Renal cortex interstitium (tissue), 11 donors: ENCODE data around the gene DNAJC13. TPM values are rescaled to one million over a fixed set of nuclear protein-coding genes. Genes with fewer than 3 reads are reported as not detected.

ENCODE experiments used
- DNase-seq, 11 donors: peaks; one replicate each; pipeline ENCODE4 v3.0.0-alpha.2; 2013; ENCODE audit warnings: low read depth in 9 of 11, low spot score in 4 of 11; ENCODE audit errors: extremely low read depth in 1 of 11
- polyA plus RNA-seq, 3 donors: library from polyadenylated mRNA; unstranded; fragments of 120-200 nt; gene quantifications; one replicate each; pipeline ENCODE4 v1.2.1, GENCODE V29; 2013; ENCODE audit not compliant: insufficient read length in 3 of 3

DNAJC13 gene
- polyA plus RNA-seq, 3 donors: 44.2 to 50.0 (median 49.6) TPM

GRCh38 chr3:132399054-132399929, 18.0 kb upstream of the DNAJC13 start:
- DNase-seq: peak in 5 of 11 donors; percentile 13 to 38 (median 35)

GRCh38 chr3:132401255-132401654, 16.0 kb upstream of the DNAJC13 start:
- no peak for DNase-seq

GRCh38 chr3:132404276-132404675, 13.0 kb upstream of the DNAJC13 start:
- DNase-seq: no peak

GRCh38 chr3:132405188-132405587, 12.1 kb upstream of the DNAJC13 start:
- peak in 2 of 11 donors; percentile 6 to 12 for DNase-seq

GRCh38 chr3:132405609-132406299, 11.5 kb upstream of the DNAJC13 start:
- DNase-seq: no peak

GRCh38 chr3:132406587-132406986, 10.7 kb upstream of the DNAJC13 start:
- DNase-seq: no peak

GRCh38 chr3:132407025-132407424, 10.3 kb upstream of the DNAJC13 start:
- no peak for DNase-seq

GRCh38 chr3:132414841-132415240, 2.5 kb upstream of the DNAJC13 start:
- DNase-seq: no peak

- no peak for DNase-seq
These were observed 1.1 kb upstream of the DNAJC13 start for GRCh38 chr3:132416161-132416560.

GRCh38 chr3:132417695-132418411, 551 bp downstream of the DNAJC13 start:
- DNase-seq: peak in 7 of 11 donors; percentile 28 to 55 (median 46)

- no peak for DNase-seq
These were observed 1.6 kb downstream of the DNAJC13 start for GRCh38 chr3:132418916-132419315.

- DNase-seq: no peak
These were observed 4.5 kb downstream of the DNAJC13 start for GRCh38 chr3:132421832-132422231.

- DNase-seq: no peak
These were observed 5.2 kb downstream of the DNAJC13 start for GRCh38 chr3:132422531-132422930.

GRCh38 chr3:132432639-132433038, 15.3 kb downstream of the DNAJC13 start:
- DNase-seq: no peak

GRCh38 chr3:132433121-132433520, 15.8 kb downstream of the DNAJC13 start:
- no peak for DNase-seq

GRCh38 chr3:132435224-132435910, 18.1 kb downstream of the DNAJC13 start:
- no peak for DNase-seq

GRCh38 chr3:132435911-132436425, 18.7 kb downstream of the DNAJC13 start:
- DNase-seq: peak in 1 of 11 donors; percentile 7

GRCh38 chr3:132443421-132443820, 26.1 kb downstream of the DNAJC13 start:
- no peak for DNase-seq

- no peak for DNase-seq
These were observed 27.1 kb downstream of the DNAJC13 start for GRCh38 chr3:132444383-132444782.
